Measurements from ENCODE around the gene GMIP.

DNA sequence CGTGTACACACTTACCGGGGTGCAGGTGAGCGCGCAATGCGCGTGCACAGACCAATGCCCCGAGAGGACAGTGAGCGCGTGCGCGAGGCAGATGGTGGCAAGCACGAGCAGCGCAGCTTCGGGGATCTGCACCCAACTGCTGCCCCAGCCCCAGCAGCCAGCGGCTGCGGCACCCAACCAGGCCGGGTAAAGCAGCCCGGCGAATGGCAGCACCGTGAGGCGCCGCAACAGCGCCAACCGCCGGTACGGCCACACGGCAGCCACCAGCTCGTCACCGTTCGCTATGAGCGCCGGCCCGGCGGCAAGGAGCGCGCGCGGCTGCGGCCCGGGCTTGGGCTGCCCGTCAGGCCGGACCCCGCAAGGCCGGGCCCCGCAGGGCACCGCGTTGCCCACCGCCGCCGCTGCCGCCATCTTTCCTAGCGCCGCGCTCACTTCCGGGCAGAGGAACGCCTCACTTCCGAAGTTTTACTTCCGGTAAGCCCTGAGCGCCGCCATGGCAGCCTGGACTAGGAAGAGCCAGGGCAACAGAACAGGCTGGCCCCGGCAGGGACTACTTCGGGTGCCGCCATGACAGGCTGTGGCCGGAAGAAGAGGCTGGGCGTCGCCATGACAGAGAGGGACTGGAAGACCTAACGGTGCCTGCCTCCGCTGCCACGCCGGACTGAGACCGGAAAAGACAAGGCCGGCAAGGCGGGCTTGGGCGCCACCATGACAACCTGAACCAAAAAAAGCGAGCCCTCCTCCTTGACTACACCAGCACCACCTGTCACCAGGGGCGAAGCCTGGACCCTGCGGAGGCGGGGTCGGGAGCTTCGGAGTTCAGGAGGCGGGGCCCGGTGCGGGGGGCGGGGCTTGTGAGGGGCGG lies 20.0 kb upstream of the GMIP start, which contains the start of gene ATP13A1:
- TF ChIP-seq, protein P1, sequence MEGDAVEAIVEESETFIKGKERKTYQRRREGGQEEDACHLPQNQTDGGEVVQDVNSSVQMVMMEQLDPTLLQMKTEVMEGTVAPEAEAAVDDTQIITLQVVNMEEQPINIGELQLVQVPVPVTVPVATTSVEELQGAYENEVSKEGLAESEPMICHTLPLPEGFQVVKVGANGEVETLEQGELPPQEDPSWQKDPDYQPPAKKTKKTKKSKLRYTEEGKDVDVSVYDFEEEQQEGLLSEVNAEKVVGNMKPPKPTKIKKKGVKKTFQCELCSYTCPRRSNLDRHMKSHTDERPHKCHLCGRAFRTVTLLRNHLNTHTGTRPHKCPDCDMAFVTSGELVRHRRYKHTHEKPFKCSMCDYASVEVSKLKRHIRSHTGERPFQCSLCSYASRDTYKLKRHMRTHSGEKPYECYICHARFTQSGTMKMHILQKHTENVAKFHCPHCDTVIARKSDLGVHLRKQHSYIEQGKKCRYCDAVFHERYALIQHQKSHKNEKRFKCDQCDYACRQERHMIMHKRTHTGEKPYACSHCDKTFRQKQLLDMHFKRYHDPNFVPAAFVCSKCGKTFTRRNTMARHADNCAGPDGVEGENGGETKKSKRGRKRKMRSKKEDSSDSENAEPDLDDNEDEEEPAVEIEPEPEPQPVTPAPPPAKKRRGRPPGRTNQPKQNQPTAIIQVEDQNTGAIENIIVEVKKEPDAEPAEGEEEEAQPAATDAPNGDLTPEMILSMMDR (IDR thresholded peaks at IDR 0.05) = peak in 1 of 7 experiments; percentile 18
- TF ChIP-seq POLR2AphosphoS5 (IDR thresholded peaks at IDR 0.05) (peak; percentile 87 to 96 (median 88)), POLR2A (IDR thresholded peaks at IDR 0.05) (peak in 1 of 4 donors; percentile 62)
